ENCODE results near the gene CHRNB4. TPM values are rescaled to one million over a fixed set of nuclear protein-coding genes. Genes with fewer than 3 reads are reported as not detected.

The CHRNB4 gene
- total and polyA plus RNA-seq, 4 donors = not detected

DNA sequence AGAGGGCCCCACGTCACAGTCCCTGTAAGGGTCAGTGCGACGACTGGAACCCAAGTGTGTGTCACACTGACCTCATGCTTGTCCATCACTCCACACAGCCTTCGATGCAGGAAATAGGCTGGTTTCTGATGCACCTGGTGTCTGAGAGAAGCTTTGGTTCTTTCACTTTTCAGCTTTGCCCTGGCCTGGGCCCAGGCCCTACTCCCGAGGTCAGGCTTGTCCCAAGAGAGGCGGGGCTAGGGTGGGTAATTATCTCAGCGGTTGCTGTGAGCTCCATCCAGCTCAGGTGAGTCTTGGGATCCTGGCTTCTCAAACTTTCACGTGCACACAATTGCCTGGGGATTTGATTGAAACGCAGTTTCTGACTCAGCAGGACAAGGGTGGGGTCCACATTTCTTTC is 19.6 kb upstream of the CHRNB4 start:
- no peak for DNase-seq (ENCODE audit: low spot score)
- Histone ChIP-seq H3K4me3 (ENCODE audit: low read depth in 1 of 3, low read length in 3 of 3) (no peak overlapping the region), H3K4me1 (ENCODE audit: control insufficient read depth in 4 of 4, insufficient read depth in 4 of 4, low read length in 3 of 4) (no peaks in the 10 kb centered on the region), H3K9ac (ENCODE audit: low read depth in 1 of 2, low read length in 2 of 2) (no peak overlapping the region), H3K27ac (ENCODE audit: low read depth in 1 of 2, low read length in 2 of 2) (no peak overlapping the region), H3K9me3 (ENCODE audit: control insufficient read depth in 4 of 4, low read length in 3 of 4) (no peaks in the 10 kb centered on the region), H3K36me3 (ENCODE audit: control insufficient read depth in 4 of 4, insufficient read depth in 3 of 4, low read depth in 1 of 4, low read length in 3 of 4) (no peaks in the 10 kb centered on the region), H3K27me3 (ENCODE audit: control insufficient read depth in 4 of 4, insufficient read depth in 4 of 4, low read length in 3 of 4) (no peaks in the 10 kb centered on the region)
- 80% methylated on average over 9 of the region's 9 CpGs for WGBS
- TF ChIP-seq, protein P1, sequence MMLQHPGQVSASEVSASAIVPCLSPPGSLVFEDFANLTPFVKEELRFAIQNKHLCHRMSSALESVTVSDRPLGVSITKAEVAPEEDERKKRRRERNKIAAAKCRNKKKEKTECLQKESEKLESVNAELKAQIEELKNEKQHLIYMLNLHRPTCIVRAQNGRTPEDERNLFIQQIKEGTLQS (IDR thresholded peaks at IDR 0.05) = no peak
- TF ChIP-seq HNF4A (conservative IDR thresholded peaks at IDR 0.05) (no peak), NR2F2 (IDR thresholded peaks at IDR 0.05) (no peak), YY1 (IDR thresholded peaks at IDR 0.05) (no peak), FOXA2 (IDR thresholded peaks at IDR 0.05) (no peak), TAF1 (conservative IDR thresholded peaks at IDR 0.05) (no peak), GABPA (IDR thresholded peaks at IDR 0.05 in 1 of 2, conservative IDR thresholded peaks at IDR 0.05 in 1 of 2) (no peak), JUND (IDR thresholded peaks at IDR 0.05) (no peak), SP1 (IDR thresholded peaks at IDR 0.05) (no peak), HNF4G (IDR thresholded peaks at IDR 0.05) (no peak), RAD21 (IDR thresholded peaks at IDR 0.05) (no peak), EGR1 (IDR thresholded peaks at IDR 0.05; ENCODE audit: low read depth in 2 of 2) (no peak), RXRA (IDR thresholded peaks at IDR 0.05) (no peak)
- TF ChIP-seq, protein P2, sequence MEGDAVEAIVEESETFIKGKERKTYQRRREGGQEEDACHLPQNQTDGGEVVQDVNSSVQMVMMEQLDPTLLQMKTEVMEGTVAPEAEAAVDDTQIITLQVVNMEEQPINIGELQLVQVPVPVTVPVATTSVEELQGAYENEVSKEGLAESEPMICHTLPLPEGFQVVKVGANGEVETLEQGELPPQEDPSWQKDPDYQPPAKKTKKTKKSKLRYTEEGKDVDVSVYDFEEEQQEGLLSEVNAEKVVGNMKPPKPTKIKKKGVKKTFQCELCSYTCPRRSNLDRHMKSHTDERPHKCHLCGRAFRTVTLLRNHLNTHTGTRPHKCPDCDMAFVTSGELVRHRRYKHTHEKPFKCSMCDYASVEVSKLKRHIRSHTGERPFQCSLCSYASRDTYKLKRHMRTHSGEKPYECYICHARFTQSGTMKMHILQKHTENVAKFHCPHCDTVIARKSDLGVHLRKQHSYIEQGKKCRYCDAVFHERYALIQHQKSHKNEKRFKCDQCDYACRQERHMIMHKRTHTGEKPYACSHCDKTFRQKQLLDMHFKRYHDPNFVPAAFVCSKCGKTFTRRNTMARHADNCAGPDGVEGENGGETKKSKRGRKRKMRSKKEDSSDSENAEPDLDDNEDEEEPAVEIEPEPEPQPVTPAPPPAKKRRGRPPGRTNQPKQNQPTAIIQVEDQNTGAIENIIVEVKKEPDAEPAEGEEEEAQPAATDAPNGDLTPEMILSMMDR (IDR thresholded peaks at IDR 0.05; ENCODE audit: low read depth, low read length, missing input control) = no peak
- TF ChIP-seq, protein P3, sequence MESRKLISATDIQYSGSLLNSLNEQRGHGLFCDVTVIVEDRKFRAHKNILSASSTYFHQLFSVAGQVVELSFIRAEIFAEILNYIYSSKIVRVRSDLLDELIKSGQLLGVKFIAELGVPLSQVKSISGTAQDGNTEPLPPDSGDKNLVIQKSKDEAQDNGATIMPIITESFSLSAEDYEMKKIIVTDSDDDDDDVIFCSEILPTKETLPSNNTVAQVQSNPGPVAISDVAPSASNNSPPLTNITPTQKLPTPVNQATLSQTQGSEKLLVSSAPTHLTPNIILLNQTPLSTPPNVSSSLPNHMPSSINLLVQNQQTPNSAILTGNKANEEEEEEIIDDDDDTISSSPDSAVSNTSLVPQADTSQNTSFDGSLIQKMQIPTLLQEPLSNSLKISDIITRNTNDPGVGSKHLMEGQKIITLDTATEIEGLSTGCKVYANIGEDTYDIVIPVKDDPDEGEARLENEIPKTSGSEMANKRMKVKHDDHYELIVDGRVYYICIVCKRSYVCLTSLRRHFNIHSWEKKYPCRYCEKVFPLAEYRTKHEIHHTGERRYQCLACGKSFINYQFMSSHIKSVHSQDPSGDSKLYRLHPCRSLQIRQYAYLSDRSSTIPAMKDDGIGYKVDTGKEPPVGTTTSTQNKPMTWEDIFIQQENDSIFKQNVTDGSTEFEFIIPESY (IDR thresholded peaks at IDR 0.05) = no peak
- TF ChIP-seq, protein P4, sequence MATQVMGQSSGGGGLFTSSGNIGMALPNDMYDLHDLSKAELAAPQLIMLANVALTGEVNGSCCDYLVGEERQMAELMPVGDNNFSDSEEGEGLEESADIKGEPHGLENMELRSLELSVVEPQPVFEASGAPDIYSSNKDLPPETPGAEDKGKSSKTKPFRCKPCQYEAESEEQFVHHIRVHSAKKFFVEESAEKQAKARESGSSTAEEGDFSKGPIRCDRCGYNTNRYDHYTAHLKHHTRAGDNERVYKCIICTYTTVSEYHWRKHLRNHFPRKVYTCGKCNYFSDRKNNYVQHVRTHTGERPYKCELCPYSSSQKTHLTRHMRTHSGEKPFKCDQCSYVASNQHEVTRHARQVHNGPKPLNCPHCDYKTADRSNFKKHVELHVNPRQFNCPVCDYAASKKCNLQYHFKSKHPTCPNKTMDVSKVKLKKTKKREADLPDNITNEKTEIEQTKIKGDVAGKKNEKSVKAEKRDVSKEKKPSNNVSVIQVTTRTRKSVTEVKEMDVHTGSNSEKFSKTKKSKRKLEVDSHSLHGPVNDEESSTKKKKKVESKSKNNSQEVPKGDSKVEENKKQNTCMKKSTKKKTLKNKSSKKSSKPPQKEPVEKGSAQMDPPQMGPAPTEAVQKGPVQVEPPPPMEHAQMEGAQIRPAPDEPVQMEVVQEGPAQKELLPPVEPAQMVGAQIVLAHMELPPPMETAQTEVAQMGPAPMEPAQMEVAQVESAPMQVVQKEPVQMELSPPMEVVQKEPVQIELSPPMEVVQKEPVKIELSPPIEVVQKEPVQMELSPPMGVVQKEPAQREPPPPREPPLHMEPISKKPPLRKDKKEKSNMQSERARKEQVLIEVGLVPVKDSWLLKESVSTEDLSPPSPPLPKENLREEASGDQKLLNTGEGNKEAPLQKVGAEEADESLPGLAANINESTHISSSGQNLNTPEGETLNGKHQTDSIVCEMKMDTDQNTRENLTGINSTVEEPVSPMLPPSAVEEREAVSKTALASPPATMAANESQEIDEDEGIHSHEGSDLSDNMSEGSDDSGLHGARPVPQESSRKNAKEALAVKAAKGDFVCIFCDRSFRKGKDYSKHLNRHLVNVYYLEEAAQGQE (IDR thresholded peaks at IDR 0.05) = no peak
- TF ChIP-seq, protein P5, sequence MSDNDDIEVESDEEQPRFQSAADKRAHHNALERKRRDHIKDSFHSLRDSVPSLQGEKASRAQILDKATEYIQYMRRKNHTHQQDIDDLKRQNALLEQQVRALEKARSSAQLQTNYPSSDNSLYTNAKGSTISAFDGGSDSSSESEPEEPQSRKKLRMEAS (IDR thresholded peaks at IDR 0.05) = no peak

DNA sequence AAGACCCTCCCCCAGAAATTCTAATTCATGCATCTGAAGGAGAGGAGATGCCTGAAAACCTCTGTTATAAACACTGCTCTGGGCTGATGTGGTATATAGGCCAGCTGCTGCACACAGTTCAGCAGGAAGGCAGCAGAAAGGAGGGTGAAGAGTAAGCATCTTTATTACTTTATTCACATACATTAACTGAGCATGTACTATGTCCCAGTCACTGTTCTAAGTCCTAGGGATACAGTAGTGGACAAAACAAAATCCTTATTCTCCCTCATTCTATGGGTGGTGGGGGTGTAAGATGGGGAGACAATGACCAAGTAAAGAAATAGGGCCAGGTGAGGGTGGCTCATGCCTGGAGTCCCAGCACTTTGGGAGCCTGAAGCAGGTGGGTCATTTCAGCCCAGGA is 17.8 kb upstream of the CHRNB4 start:
- no peaks in the 10 kb centered on the region for H3K27me3 ChIP-seq (ENCODE audit: control insufficient read depth in 4 of 4, insufficient read depth in 4 of 4, low read length in 3 of 4)
- H3K27ac ChIP-seq (ENCODE audit: low read depth in 1 of 2, low read length in 2 of 2) = no peak overlapping the region
- TF ChIP-seq NR2F2 (IDR thresholded peaks at IDR 0.05) (no peak), EGR1 (IDR thresholded peaks at IDR 0.05; ENCODE audit: low read depth in 2 of 2) (no peak), RXRA (IDR thresholded peaks at IDR 0.05) (no peak), FOXA1 (IDR thresholded peaks at IDR 0.05) (no peak), HNF4A (conservative IDR thresholded peaks at IDR 0.05) (no peak), JUND (IDR thresholded peaks at IDR 0.05) (no peak), FOXA2 (IDR thresholded peaks at IDR 0.05) (no peak), YY1 (IDR thresholded peaks at IDR 0.05) (no peak), SP1 (IDR thresholded peaks at IDR 0.05) (no peak), RAD21 (IDR thresholded peaks at IDR 0.05) (no peak), GABPA (IDR thresholded peaks at IDR 0.05 in 1 of 2, conservative IDR thresholded peaks at IDR 0.05 in 1 of 2) (no peak), HNF4G (IDR thresholded peaks at IDR 0.05) (no peak), TAF1 (conservative IDR thresholded peaks at IDR 0.05) (no peak)
- TF ChIP-seq, protein P2 (IDR thresholded peaks at IDR 0.05; ENCODE audit: low read depth, low read length, missing input control) = no peak
- TF ChIP-seq, protein P3 (IDR thresholded peaks at IDR 0.05) = no peak
- TF ChIP-seq, protein P5 (IDR thresholded peaks at IDR 0.05) = no peak
- TF ChIP-seq, protein P1 (IDR thresholded peaks at IDR 0.05) = no peak

More for the DNA sequence above, 17.8 kb upstream of the CHRNB4 start:
- H3K9me3 ChIP-seq (ENCODE audit: control insufficient read depth in 4 of 4, low read length in 3 of 4) = no peaks in the 10 kb centered on the region
- DNase-seq (ENCODE audit: low spot score) = no peak
- H3K36me3 ChIP-seq (ENCODE audit: control insufficient read depth in 4 of 4, insufficient read depth in 3 of 4, low read depth in 1 of 4, low read length in 3 of 4) = no peaks in the 10 kb centered on the region
- H3K4me1 ChIP-seq (ENCODE audit: control insufficient read depth in 4 of 4, insufficient read depth in 4 of 4, low read length in 3 of 4) = no peaks in the 10 kb centered on the region
- no peak overlapping the region for H3K9ac ChIP-seq (ENCODE audit: low read depth in 1 of 2, low read length in 2 of 2)
- H3K4me3 ChIP-seq (ENCODE audit: low read depth in 1 of 3, low read length in 3 of 3) = no peak overlapping the region
